ENCODE data around the gene RBM24.

- TF ChIP-seq CTCF (IDR thresholded peaks at IDR 0.05; ENCODE audit: poor library complexity, severe bottlenecking) (no peak), POLR2AphosphoS5 (IDR thresholded peaks at IDR 0.05) (no peak), EP300 (conservative IDR thresholded peaks at IDR 0.05; ENCODE audit: poor library complexity, severe bottlenecking) (no peak), EZH2 (IDR thresholded peaks at IDR 0.05; ENCODE audit: borderline replicate concordance, insufficient read depth, low read length, poor library complexity, severe bottlenecking) (no peak), RAD21 (conservative IDR thresholded peaks at IDR 0.05) (no peak), SMC3 (conservative IDR thresholded peaks at IDR 0.05; ENCODE audit: poor library complexity) (no peak), TAF1 (IDR thresholded peaks at IDR 0.05; ENCODE audit: low read depth) (no peak)
These were observed 55.3 kb downstream of the RBM24 start for GRCh38 chr6:17336425-17336824.
